Tibial nerve (tissue), 4 donors: Measurements from ENCODE around the gene BHLHE40. TPM values are rescaled to one million over a fixed set of nuclear protein-coding genes. Genes with fewer than 3 reads are reported as not detected.

Experiments
- DNase-seq, 2 donors: peaks; one replicate each; pipeline ENCODE4 v3.0.0-alpha.2; 2019; ENCODE audit warnings: low spot score in 2 of 2
- H3K27ac ChIP-seq, 4 donors: fragments of 200-600 bp; sonication (generic) in 3 of 4; one replicate each; pipeline ENCODE4 v1.5.1; 2017 to 2019; ENCODE audit warnings: mild to moderate bottlenecking in 1 of 4
- H3K27me3 ChIP-seq, 2 donors: fragments of 200-600 bp; sonication (generic) in 1 of 2; one replicate each; pipeline versions ENCODE4 v1.5.1 to v1.6.0; 2017 to 2019
- H3K36me3 ChIP-seq, 3 donors: fragments of 200-600 bp; sonication (generic); one replicate each; pipeline ENCODE4 v1.5.1; 2018 to 2019
- H3K4me1 ChIP-seq, 4 donors: fragments of 200-600 bp; sonication (generic) in 3 of 4; one replicate each; pipeline ENCODE4 v1.5.1; 2017 to 2019
- H3K4me3 ChIP-seq, 4 donors: fragments of 200-600 bp; sonication (generic) in 3 of 4; one replicate each; pipeline ENCODE4 v1.5.1; 2017 to 2019; ENCODE audit warnings: mild to moderate bottlenecking in 1 of 4, moderate library complexity in 1 of 4
- H3K9me3 ChIP-seq, 4 donors: fragments of 200-600 bp; sonication (generic) in 3 of 4; one replicate each; pipeline ENCODE4 v1.5.1; 2017 to 2019
- CTCF ChIP-seq, 5 experiments: fragments of 200-600 bp in 3 of 5; fragments of 450-650 bp in 2 of 5; sonication (generic) in 3 of 5; IDR thresholded peaks; one replicate each; pipeline ENCODE4 v1.5.1; 2016 to 2019; ENCODE audit warnings: antibody characterized with exemption in 5 of 5, mild to moderate bottlenecking in 3 of 5, moderate library complexity in 2 of 5
- EP300 ChIP-seq, 2 donors: sonication (generic); formaldehyde crosslinking; IDR thresholded peaks; one replicate each; pipeline ENCODE4 v1.6.1; 2017; ENCODE audit warnings: antibody characterized with exemption in 2 of 2, mild to moderate bottlenecking in 1 of 2
- POLR2A ChIP-seq, 2 donors: fragments of 450-650 bp; IDR thresholded peaks; one replicate each; pipeline ENCODE4 v1.6.1; 2017; ENCODE audit warnings: antibody characterized with exemption in 2 of 2, mild to moderate bottlenecking in 2 of 2, moderate library complexity in 2 of 2
- WGBS, 2 donors: methylation state at CpG; one replicate each; pipeline ENCODE4 v1.1.5; 2018; 5-methylcytosine and 5-hydroxymethylcytosine counted together
- total RNA-seq, 4 donors: library from RNA; depleted of rRNA; stranded (reverse); fragments of >200 nt; gene quantifications; one replicate each; pipeline ENCODE4 v1.1.0, GENCODE V29; 2016

Gene BHLHE40
- total RNA-seq, 4 donors from 2014 or later = 44.1 to 61.4 (median 53.7) TPM

DNA sequence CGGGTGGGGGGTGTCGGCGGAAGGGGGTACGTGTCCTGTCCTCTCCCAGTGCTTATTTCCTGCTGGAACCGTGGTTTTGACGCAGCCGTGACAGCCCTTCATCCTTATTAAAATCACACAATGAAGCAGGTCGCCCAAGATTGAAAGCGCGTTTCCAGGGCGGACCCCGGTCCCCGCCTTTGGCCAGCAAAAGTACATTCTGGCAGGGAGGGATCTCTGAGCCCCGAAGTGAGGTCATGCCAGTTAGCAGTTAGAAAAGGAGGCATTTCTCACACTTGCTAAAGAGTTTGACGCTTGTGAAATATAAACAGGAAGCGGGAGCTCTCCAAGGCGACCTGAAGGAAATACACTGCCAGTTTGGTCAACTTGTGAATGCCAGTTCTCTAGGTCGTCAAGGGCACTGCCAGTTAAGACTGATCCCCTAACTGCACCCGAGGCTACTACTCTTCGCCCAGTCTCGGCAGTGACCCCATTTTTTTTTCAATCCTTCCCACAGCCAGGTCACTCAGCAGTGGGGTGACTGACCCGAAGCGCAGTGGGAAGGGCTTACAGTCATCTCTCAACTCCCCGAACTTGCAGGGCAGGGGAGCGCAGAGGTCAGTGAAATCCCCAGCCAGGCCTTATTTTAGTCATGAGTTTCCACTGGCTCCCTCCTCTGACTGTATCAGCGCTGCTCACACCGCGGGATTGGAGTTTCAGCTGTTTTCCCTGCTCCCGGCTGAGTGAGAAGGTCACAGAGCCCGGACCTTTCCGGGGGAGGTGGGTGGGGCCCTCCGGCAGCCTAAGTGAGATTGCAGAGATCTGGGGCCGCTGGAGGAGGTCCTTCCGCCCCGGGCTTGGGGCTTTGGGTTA lies 2.0 kb upstream of the BHLHE40 start:
- Histone ChIP-seq H3K4me1 (peaks cover 0 to 38% (median 18%) of the 10 kb centered on the region in 4 donors), H3K4me3 (peak overlapping the region; percentile 66 to 92 (median 78)), H3K36me3 (no peaks in the 10 kb centered on the region), H3K27ac (peak overlapping the region; percentile 96 to 98 (median 98)), H3K27me3 (no peaks in the 10 kb centered on the region), H3K9me3 (no peaks in the 10 kb centered on the region)
- DNase-seq = peak; percentile 62 to 72
- 9 to 11% methylated on average over 26 to 33 of the region's 35 CpGs for WGBS, 2 donors
- TF ChIP-seq POLR2A (IDR thresholded peaks at IDR 0.05) = no peak
- TF ChIP-seq CTCF (IDR thresholded peaks at IDR 0.05) = peak in 1 of 5 experiments; percentile 16
- peak in 1 of 2 donors; percentile 80 for TF ChIP-seq EP300 (IDR thresholded peaks at IDR 0.05)

DNA sequence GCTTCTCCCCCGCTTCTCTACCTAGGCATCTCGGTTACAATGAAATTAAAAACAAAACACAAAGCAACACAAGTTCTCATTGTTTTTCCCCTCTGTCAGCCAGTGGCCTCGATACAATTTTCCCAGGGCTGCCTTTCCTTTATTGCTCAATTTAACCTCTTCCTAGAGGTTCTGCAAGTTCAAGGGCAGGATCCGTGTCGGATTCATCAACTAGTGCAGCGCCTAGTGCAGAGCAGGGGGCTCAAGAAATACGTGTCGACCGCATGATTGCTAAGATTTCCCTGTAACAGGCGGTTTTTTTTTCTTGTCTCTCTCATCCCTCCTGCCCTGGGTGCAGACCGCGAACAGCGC lies 1.4 kb upstream of the BHLHE40 start:
- Histone ChIP-seq H3K4me3 (peak overlapping the region; percentile 66 to 92 (median 78)), H3K27ac (peak overlapping the region; percentile 96 to 98 (median 98)), H3K36me3 (peaks cover 0 to under 1% (median 0%) of the 10 kb centered on the region in 3 donors), H3K4me1 (peaks cover 0 to 44% (median 22%) of the 10 kb centered on the region in 4 donors), H3K9me3 (no peaks in the 10 kb centered on the region), H3K27me3 (no peaks in the 10 kb centered on the region)
- no peak for DNase-seq
- TF ChIP-seq POLR2A (IDR thresholded peaks at IDR 0.05) = no peak
- TF ChIP-seq EP300 (IDR thresholded peaks at IDR 0.05) = no peak
- no peak for TF ChIP-seq CTCF (IDR thresholded peaks at IDR 0.05)
- WGBS, 2 donors = 0% methylated on average over 13 of the region's 13 CpGs

DNA sequence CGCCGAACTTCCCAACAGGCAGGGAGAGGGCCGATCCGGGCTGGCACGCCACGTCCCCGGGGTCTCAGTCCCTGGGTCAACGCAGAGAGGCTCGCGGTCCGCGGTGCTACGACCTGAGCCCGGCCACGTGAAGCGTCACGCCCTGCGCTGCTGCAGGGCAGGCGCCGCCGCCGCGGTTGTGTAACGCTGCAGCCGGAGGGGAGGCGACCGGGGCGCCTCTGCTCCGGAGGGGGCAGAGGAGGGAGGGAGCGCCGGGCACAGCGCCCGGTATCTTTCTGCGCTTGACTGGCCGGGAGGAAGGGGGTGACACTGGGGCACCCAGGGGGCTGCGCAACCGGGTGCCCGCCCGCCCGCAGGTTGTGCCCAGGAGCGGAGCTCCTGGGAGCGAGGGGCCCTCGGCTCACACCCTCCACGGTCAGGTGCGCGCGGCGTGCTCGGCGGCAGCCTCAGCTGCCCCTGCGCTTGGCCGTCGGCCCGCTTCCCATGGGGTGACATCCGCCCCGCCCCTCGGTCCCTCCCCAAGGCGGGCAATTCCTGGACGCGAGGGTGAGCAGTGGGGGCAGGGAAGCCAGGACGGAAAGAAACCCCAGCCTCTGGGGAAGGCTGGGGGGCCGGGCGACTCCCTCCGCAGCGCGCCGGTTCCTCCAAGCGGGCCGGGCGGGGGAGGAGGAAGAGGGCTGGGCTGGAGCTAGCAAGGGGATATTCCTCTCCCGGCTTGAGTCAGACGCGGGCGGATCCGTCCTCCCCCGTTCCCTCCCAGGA lies 852 bp upstream of the BHLHE40 start:
- 0% methylated on average over 39 to 43 of the region's 76 CpGs for WGBS, 2 donors
- TF ChIP-seq EP300 (IDR thresholded peaks at IDR 0.05) (peak in 1 of 2 donors; percentile 98), CTCF (IDR thresholded peaks at IDR 0.05) (peak in 2 of 5 experiments; percentile 24 to 27), POLR2A (IDR thresholded peaks at IDR 0.05) (peak in 1 of 2 donors; percentile 33)
- Histone ChIP-seq H3K36me3 (peaks cover 0 to 7% (median 0%) of the 10 kb centered on the region in 3 donors), H3K27ac (peak overlapping the region; percentile 96 to 98 (median 98)), H3K4me1 (peaks cover 0 to 49% (median 28%) of the 10 kb centered on the region in 4 donors), H3K27me3 (no peaks in the 10 kb centered on the region), H3K4me3 (peak overlapping the region; percentile 66 to 92 (median 78)), H3K9me3 (no peaks in the 10 kb centered on the region)
- DNase-seq = peak; percentile 85 to 88

DNA sequence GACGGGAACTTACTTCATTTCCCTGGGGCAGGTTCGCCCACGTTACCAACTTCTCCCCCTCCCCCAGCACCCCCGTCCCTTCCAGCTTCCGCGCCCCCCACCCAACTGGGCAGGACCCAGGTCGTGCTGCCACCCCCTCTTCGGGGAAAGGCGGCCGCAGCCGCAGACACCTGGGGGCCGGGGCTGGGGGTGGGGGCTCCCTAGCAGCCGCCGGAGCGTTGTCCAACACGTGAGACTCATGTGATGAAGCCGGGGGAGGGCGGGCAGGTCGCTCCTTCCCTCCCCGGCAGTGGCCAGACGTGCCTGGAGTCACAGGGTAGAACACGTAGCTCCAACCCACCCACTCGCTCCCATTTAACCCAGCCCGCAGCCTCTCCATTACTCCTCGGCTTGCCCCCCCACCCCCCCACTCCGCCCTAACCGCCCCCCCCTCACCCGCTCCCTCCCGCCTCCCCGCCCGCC lies 240 bp upstream of the BHLHE40 start:
- 0 to 2% methylated on average over 15 to 21 of the region's 31 CpGs for WGBS, 2 donors
- peaks cover 0 to 9% (median 0%) of the 10 kb centered on the region in 3 donors for H3K36me3 ChIP-seq
- peak overlapping the region; percentile 66 to 92 (median 78) for H3K4me3 ChIP-seq
- peaks cover 0 to 55% (median 33%) of the 10 kb centered on the region in 4 donors for H3K4me1 ChIP-seq
- peak in 1 of 2 donors; percentile 8 for TF ChIP-seq EP300 (IDR thresholded peaks at IDR 0.05)
- no peak for TF ChIP-seq CTCF (IDR thresholded peaks at IDR 0.05)
- no peak for TF ChIP-seq POLR2A (IDR thresholded peaks at IDR 0.05)
- peak; percentile 85 to 92 for DNase-seq
- no peaks in the 10 kb centered on the region for H3K9me3 ChIP-seq
- H3K27ac ChIP-seq = peak overlapping the region; percentile 96 to 98 (median 98)
- H3K27me3 ChIP-seq = no peaks in the 10 kb centered on the region
